HG02973 (cell line): ENCODE measurements around the gene CFP.

Source experiments
- ATAC-seq: cut with Tn5 transposase; IDR thresholded peaks from one replicate; pipeline ENCODE4 v1.9.1; 2021; ENCODE audit warnings: moderate library complexity; ENCODE audit not compliant: unreplicated experiment

The CFP gene

DNA sequence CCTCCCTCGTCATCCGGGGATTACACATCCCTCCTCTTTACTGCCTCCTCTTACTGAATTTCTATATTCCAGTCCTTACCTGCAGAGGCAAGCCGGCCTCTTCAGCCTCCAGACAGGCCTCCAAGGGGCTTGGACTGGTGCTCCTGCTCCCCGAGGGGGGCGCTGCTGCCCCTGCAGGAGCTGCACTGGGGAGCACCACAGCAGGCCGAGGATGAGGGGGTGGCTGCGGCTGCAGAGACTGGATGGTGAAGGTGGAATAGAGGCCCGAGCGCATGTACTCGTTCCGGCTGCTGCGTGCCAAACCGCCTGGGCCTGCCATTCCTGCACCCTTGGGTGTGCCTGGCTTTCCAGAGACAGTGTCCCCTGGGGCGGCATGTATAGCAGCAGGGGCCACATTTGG, 9.1 kb upstream of the CFP start:
- ATAC-seq = no peak

DNA sequence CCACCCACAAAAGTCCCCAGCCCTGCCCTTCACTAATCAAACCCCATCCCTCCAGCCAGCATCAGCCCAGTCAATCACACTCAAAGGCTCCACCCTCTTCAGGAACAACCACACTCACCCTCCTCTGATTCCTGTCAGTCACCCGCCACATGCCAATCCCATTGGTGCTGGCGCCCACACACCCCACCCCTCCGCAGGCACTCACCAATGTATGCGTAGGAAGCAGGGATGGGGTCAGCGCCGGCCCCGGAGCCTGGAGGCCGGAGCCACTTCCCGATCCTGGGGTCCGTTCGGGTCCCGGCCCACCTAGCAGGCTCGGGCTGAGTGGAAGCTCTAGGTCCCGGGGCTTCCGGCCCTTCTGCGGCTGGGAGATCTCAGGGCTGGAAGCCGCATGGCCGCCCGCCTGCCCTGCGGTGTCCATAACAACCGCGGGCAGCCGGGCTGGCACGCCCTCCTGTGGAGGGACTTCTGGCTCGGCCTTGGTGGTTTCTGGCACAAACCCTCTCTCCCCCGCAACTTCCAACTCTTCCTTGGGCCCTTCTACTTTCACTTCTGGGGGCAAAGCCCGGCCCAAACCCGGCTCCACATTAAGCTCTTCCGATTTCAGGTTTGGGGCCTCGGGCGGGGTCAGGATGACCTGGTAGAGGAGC, 7.9 kb upstream of the CFP start:
- no peak for ATAC-seq

DNA sequence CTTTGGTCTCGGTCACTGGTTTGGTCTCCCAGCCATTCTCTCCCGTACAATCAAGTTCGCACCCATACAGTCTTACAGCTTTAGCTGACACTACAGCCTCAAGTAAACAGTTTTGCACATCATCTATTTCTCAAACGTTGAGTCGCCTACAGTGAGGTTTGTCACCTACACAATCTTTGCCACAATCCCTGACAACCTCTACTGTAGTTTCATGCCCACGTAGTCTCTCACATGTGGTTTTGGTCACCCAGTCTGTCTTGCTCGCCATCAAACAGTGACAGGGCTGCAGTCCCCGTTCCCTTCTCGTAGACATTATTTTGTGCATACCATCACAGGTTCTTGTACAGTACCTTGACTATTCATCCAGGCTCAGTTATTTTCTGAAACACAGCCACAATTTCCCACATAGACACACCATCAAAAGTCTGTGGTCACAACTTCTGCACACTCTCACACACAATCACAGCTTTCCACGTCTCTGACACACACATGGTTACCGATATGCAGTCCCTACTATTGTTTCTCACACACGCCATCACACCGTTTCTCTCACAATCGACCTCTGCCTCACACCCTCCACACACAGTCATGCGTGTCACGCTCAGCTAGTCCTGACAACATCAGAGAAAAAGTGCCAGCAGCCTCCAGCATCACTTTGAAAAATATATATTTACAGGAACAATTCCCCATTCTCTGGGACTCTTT, 5.3 kb upstream of the CFP start:
- ATAC-seq = no peak

DNA sequence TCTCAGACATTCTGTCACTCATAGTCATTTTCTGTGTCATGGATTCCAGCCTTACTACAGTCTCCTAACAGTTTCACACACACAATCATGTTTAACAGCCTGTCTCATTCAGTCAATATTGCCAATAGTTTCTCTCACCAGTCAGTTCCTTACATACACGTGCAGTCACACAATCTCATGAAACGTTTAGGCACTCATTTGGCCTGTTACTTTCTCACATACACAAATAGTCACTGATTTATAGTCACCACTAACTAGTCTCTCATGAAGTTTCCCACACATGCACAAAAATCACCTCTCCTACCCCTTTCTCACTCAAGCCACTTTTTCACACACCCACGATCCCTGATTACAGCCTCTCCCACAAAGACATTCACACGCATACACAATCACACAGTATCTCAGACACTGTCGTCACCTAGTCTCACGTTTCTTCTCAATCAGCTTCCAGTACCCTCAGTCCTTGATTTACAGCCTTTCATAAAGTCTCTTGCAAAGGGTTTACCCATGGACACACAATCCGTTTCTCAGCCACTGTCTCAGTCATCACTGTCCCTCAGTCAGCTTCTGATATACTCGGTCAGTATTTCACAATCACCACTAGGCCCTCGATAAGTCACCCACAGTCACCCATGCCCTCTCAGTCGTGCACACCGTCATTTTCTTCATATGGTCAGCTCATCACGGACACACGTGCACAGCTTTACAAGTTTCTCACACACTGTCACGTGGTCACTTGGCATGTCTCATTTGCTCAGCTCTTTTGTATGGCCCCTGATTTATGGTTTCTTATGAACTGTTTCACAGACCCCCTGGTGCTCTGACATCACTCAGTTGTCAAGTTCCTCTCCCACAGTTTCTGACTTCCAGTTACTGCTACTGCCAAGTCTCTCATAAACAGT, 4.2 kb upstream of the CFP start:
- ATAC-seq = no peak

DNA sequence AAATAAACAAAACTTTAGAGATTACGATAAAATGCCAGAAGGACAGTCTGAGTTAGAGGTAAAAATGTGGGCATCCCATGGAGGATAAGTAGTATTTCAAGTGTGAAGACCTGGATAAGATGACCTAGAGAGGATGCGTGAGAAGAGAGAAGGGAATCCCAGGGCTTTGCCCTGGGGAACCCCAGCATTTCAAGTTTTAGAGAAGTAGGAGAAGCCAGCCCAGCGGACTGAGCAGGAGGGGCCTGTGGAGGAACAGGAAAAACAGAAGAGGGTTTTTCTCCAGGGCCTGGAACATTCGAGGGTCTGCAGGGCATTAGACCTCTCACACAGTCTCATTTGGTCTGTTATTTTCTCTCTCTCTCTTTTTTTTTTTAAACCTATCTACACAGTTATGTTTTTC, 2.9 kb upstream of the CFP start:
- ATAC-seq = no peak

DNA sequence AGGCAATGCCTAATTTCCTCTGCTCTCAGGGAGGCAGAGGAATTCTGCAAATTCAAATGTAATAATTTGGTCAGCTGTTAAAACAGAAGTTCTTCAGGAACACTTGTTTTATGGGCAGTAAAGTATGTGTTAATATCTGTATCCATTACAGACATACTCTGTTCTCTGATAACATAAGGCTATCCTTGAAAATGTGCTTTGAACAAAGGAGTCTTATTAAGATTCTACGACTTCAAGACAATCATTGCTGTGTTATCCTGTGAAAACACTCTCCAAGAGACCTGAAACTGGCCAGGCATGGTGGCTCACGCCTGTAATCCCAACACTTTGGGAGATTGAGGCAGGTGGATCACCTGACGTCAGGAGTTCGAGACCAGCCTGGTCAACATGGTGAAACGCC, 1.9 kb upstream of the CFP start:
- ATAC-seq = no peak

DNA sequence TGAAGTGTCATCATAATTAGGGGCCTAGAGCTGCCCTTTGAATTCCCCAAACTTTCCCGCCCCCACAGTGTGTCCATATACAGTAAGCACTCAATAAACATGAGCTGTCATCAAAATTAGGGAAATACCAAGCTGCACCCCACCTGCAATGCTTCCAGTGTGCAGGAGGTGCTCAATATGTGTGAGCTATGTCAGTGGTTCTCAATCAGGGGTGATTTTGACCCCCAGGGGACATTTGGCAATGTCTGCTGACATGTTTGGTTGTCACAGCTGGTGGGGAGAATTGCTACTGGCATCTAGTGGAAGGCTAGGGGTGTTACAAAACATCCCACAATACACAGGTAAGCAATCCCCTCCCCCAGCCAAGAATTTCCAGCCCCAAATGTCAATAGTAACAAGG, 748 bp downstream of the CFP start:
- no peak for ATAC-seq

DNA sequence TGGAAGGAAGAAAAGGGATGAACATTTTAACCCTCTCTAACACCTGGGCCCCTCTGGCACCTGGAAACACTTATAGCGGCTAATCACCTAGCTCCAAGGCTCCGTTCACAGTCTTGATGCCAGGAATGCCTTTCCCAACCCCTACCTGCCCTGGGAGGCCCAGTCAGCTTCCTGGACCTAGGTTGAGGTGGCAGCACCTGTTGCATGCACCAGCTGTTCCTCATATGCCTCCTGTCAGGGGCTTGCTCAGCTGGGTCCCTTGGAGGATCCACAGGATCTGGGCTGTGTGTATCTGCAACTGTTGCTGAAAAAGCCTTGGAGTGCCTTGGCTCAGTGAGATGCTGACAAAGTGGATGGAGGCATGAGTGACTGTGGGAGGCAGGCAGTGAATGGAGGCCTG, 4.4 kb downstream of the CFP start:
- ATAC-seq = no peak

DNA sequence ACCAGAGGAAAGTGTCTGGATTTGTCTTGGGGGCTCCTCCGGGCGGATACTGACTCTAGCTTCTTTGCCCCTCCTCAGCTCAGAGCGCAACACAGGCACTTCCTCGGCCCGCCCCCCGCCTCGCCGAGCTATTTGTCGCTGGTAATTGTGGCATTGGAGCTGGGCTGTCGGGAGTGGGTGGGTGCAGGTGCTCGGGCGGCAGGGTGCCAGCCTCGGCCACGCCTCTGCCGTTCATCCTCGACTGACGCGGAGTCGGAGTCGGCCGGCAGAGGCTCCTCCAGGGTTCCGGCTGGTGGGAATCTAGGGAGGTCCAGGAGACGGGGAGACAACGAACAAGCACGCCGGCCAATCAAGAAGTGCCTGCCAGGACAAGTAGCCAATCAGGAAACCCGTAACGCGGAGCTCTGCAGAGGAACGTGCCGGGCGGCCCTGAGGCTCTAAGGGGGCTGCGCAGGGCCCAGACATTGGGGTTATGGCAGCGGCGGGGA, 6.1 kb downstream of the CFP start:
- ATAC-seq = no peak

DNA sequence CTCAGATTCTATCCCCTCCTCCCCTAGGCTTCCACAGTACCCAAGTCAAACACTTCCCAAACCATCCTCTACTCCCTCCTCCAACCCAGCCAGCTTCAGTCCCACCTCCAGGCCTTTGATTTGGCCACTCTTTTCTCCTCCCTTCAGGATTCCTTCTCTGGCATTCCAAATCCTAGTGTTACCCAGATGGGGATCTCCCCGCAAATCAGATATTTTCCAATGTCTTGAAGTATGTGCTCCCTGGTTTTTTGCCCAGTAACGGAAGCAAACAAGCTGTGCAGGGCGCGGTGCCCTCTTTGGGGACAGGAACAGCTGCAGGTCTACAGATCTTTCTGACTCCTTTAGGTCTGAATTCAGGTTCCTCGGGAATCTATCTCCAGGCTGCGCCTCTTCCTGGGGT, 7.9 kb downstream of the CFP start:
- ATAC-seq = no peak

DNA sequence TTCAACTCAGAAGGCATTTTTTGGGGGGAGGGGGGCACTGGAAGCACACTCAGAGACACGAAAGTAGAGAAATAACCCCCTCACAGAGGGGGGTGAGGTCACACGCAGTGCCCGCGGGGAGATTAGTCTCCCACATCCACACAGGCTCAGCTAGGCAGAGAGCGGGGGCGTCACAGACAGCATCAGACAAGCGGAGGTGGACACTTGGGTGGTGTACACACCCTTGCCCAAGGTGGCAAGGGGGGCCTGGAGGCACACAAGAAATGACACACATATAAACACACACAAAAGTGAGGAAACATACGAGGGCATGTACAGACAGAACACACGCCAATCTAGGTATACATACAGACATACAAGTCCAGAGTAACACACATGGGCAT, 9.4 kb downstream of the CFP start:
- no peak for ATAC-seq

DNA sequence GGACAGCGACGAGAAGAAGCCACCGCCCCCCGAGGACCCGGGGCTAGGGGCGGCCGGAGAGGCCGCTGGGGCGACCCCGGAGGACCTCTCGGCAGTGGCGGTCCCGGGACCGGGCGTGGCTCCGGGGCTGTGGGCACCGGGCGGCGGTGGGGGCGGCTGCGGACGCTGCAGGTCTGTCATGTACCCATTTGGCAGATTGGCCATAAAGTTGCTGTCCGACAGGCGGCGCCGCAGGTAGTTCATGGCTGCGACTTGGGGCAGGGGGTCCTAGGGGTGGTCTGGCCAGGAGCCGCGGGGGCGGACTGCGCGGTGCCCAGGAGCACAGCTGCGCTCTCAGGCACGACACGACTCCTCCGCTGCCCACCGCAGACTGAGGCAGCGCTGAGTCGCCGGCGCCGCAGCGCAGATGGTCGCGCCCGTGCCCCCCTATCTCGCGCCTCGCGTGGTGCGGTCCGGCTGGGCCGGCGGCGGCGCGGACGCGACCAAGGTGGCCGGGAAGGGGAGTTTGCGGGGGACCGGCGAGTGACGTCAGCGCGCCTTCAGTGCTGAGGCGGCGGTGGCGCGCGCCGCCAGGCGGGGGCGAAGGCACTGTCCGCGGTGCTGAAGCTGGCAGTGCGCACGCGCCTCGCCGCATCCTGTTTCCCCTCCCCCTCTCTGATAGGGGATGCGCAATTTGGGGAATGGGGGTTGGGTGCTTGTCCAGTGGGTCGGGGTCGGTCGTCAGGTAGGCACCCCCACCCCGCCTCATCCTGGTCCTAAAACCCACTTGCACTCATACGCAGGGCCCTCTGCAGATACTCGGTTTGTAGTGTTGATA, 10.0 kb downstream of the CFP start, which contains the start of gene SYN1:
TSS of gene SYN1 (minus strand) at position 372 of the 817 bp plus-strand sequence. CDS start at position 243, 129 bp downstream.
- peak; percentile 63 for ATAC-seq

DNA sequence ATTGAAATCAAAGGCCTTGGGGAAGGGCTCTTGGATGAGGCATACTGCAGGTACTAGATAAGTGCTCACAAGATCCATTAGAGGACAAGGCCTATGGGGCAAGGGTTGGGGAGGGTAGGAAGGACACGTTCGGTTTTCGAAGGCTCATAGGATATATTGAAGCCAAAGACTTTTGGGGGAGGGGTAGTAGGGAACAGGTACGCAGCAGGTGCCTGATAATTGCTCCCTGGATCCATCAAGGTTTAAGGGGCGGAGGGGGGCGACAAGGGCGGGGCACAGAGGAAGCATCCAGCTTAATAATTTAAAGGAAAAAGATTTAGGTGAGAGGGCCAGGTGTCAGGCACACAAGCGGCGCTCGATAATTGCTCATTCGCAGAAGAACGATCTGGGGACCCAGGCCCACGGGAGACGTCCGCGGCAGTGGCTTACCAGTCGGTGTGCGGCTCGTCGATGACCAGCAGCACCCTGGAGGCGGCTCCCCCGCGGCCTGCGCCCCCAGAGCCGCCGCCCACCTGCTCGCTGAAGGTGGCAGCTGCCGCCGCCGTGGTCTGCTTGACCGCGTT, 10.7 kb downstream of the CFP start:
- no peak for ATAC-seq

DNA sequence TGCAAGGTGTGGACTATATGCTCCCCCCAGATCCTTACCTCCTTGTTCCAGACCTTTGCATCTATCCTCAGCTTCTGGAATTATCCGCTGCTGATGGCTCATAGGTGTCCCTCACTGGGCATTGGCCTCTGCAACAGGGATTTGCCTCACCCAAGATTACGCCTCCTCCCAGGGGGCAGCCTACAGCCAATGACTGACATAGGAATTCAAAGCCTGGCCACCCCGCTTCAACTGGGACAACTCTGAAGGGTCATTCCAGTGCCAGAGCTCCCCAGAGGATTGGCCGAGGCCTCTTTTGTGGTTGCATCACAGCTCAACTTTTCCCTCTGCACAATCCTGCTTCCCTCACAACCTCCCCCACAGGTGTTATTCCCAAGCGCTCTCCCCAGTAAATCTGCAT, 15.1 kb downstream of the CFP start:
- no peak for ATAC-seq

DNA sequence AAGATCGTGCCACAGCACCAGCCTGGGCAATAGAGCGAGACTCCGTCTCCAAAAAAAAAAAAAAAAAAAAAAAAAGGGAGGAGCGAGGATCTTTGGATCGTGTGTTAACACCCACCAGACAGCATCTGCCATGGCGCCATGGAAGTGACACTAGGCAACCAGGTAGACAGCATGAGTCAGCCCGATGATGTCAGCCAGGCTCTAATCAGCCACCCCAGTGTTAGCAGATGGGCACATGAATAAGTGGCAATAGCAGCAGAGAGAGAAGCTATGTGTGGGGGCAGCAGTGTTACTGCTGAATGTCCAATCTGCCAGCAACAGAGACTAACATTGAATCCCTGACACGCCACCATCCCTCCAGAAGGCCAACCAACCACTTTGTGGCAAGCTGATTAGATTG, 16.6 kb downstream of the CFP start:
- ATAC-seq = no peak

DNA sequence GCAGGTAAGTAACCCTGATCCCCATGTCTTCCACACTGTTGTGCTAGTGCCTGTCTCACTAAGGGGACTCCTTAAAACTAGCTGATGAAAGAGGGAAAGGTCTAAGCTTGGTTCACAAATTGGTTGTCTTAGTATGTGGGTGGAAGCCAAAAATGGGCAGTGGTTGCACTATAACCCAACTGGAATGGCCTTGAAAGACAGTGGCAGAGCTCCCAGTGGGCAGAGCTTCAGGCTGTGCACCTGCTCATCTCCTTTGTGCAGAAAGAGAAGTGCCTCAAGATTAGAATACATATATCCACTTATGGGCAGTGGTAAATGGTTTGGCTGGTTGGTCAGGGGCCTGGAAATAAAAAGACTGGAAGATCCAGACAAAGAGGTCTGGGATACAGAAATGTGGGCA, 17.3 kb downstream of the CFP start:
- ATAC-seq = no peak

DNA sequence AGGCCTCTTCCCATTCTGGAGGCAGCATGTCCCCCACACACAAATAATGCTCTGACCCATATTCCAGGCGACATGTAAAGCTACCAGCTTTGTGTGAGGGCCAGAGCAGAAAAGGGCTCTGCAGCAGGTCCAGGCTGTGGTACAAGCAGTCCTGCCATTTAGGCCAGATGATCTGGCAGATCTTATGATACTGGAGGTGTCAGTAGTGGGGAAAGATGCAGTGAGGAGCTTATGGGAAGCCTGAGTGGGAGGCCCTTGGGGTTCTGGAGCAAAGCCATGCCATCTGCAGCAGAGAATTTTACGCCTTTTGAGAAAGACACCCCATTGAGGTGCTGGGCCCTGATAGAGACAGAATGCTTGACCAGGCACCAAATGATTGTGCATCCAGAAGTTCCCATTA, 17.8 kb downstream of the CFP start:
- no peak for ATAC-seq

DNA sequence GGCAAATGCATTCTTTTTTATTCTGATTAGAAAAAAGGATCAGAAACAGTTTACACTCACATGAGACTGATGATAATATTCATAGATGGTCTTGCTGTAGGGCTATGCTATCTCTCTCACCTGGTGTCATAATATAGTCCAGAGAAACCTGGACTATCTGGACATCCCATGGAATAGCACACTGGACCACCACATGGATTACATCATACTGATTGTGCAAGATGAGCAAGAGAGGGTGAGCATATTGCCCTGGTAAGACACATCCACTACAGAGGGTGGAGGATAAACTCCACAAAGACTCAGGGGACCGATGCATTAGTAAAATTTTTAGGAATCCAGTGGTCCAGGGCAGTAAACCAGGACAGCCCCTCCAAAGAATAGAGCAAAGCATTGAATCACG, 18.2 kb downstream of the CFP start:
- ATAC-seq = no peak

DNA sequence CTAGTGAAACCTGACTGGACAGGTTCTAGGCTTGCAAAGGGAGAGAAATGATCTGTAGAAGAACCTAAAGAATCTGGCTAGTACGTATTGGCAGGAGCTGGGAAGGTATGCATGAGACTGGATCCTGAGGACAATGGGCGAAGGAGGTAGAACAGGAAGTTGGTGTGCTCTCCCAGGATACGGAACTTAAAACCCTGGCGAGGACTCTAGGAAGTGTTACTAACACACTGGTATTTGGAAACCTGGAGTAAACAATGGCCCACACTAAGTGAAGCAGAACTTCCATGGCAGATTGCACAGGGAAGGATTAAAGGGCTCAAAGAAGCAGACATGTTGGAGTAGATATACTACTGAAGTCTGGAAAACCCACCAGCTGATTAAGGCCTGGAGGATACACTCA, 19.2 kb downstream of the CFP start:
- no peak for ATAC-seq

DNA sequence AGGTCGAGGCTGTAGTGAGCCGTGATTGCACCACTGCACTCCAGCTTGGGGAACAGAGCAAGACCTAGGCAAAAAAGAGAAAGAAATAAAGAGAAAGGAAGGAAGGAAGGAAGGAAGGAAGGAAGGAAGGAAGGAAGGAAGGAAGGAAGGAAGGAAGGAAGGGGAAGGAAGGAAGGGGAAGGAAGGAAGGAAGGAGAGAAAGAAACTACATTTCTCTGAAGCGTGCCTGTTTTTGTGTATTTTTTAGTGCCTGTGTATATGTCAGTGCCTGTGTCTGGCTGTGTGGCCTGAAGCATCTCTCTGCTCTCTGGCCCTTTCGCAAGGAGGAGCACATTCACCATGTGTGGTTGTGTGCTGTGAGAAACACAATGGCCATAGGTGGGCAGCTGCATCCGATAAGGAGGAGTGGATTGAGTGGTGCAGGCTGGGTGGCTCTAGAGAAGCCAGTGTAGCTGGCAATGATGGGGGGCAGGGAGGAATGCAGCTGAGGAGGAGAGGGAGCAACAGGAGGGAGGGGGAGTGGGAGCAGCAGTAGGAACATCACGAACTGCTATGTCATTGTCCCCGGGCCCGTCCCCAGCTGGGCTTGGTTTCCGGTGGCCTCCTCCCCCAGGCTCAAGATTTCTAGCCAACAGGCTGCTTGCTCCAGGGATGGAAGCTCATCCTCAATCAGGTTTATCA, 21.5 kb downstream of the CFP start:
- no peak for ATAC-seq
